Measurements from ENCODE around the gene OSBPL10. TPM values are rescaled to one million over a fixed set of nuclear protein-coding genes. Genes with fewer than 3 reads are reported as not detected.

OSBPL10 gene
- total and polyA plus RNA-seq, 7 donors = 2.3 to 77.7 (median 8.5) TPM

GRCh38 chr3:31926543-31926942 is 54.5 kb downstream of the OSBPL10 start:
- no peak for DNase-seq
- intact Hi-C loops (cut with DNase I) = no loop called here
- H3K27ac ChIP-seq = no peak overlapping the region
- no peaks in the 10 kb centered on the region for H3K36me3 ChIP-seq
- H3K4me3 ChIP-seq = no peak overlapping the region
- H3K9me3 ChIP-seq = no peaks in the 10 kb centered on the region
- 95 to 97% methylated on average over 4 of the region's 4 CpGs for WGBS, 2 donors
- H3K4me1 ChIP-seq = peaks cover 0 to 6% (median 0%) of the 10 kb centered on the region in 4 donors
- no peaks in the 10 kb centered on the region for H3K27me3 ChIP-seq
- TF ChIP-seq CTCF (IDR thresholded peaks at IDR 0.05) = no peak
- no peak for TF ChIP-seq EP300 (IDR thresholded peaks at IDR 0.05)
- no peak for TF ChIP-seq POLR2A (IDR thresholded peaks at IDR 0.05)
- TF ChIP-seq POLR2AphosphoS5 (IDR thresholded peaks at IDR 0.05) = no peak

DNA sequence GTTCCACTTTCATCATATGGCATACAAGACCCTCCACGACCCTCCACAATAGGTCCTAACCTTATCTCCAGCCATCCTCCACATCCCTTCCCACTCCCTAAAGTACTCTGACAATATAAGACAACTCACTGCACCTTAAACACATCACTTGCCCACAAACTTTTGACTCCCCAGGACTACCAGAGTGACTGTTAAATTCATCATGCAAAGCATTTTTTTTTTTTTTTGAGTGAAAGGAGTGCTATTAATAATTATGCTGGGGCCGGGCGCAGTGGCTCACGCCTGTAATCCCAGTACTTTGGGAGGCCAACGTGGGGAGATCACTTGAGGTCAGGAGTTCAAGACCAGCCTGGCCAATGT is 55.8 kb downstream of the OSBPL10 start:
- Histone ChIP-seq H3K27me3 (no peaks in the 10 kb centered on the region), H3K27ac (no peak overlapping the region), H3K4me3 (no peak overlapping the region), H3K9me3 (peaks cover 4% of the 10 kb centered on the region in 4 donors), H3K4me1 (peaks cover 0 to 6% (median 0%) of the 10 kb centered on the region in 4 donors), H3K36me3 (no peaks in the 10 kb centered on the region)
- intact Hi-C loops (cut with DNase I) = no loop called here
- WGBS, 2 donors = 86 to 87% methylated on average over 5 of the region's 5 CpGs
- no peak for DNase-seq
- TF ChIP-seq CTCF (IDR thresholded peaks at IDR 0.05) (no peak), EP300 (IDR thresholded peaks at IDR 0.05) (no peak), POLR2AphosphoS5 (IDR thresholded peaks at IDR 0.05) (no peak), POLR2A (IDR thresholded peaks at IDR 0.05) (no peak)

GRCh38 chr3:31924610-31925270 is 56.3 kb downstream of the OSBPL10 start:
- DNase-seq = no peak
- Histone ChIP-seq H3K27me3 (no peaks in the 10 kb centered on the region), H3K4me3 (no peak overlapping the region), H3K27ac (no peak overlapping the region), H3K9me3 (peaks cover 4 to 9% (median 5%) of the 10 kb centered on the region in 4 donors), H3K36me3 (no peaks in the 10 kb centered on the region), H3K4me1 (peaks cover 0 to 6% (median 0%) of the 10 kb centered on the region in 4 donors)
- intact Hi-C loops (cut with DNase I) = no loop called here
- 87 to 93% methylated on average over 2 of the region's 2 CpGs for WGBS, 2 donors
- no peak for TF ChIP-seq CTCF (IDR thresholded peaks at IDR 0.05)
- TF ChIP-seq EP300 (IDR thresholded peaks at IDR 0.05) = no peak
- no peak for TF ChIP-seq POLR2A (IDR thresholded peaks at IDR 0.05)

GRCh38 chr3:31922962-31923361 is 58.1 kb downstream of the OSBPL10 start:
- Histone ChIP-seq H3K4me1 (peaks cover 0 to 6% (median 0%) of the 10 kb centered on the region in 4 donors), H3K9me3 (peaks cover 4 to 9% (median 5%) of the 10 kb centered on the region in 4 donors), H3K27ac (no peak overlapping the region), H3K4me3 (no peak overlapping the region), H3K27me3 (no peaks in the 10 kb centered on the region), H3K36me3 (no peaks in the 10 kb centered on the region)
- TF ChIP-seq CTCF (IDR thresholded peaks at IDR 0.05) = no peak
- TF ChIP-seq POLR2AphosphoS5 (IDR thresholded peaks at IDR 0.05) = no peak
- TF ChIP-seq EP300 (IDR thresholded peaks at IDR 0.05) = no peak
- no peak for TF ChIP-seq POLR2A (IDR thresholded peaks at IDR 0.05)
- intact Hi-C loops (cut with DNase I) = no loop called here
- DNase-seq = no peak
- 7 to 42% methylated on average over 1 of the region's 1 CpG for WGBS, 2 donors

GRCh38 chr3:31921837-31922236 is 59.2 kb downstream of the OSBPL10 start:
- Histone ChIP-seq H3K27me3 (no peaks in the 10 kb centered on the region), H3K9me3 (peaks cover 4 to 9% (median 5%) of the 10 kb centered on the region in 4 donors), H3K4me3 (no peak overlapping the region), H3K4me1 (peaks cover 0 to 6% (median 0%) of the 10 kb centered on the region in 4 donors), H3K27ac (no peak overlapping the region), H3K36me3 (no peaks in the 10 kb centered on the region)
- intact Hi-C loops (cut with DNase I) = no loop called here
- no peak for TF ChIP-seq POLR2AphosphoS5 (IDR thresholded peaks at IDR 0.05)
- no peak for TF ChIP-seq POLR2A (IDR thresholded peaks at IDR 0.05)
- TF ChIP-seq CTCF (IDR thresholded peaks at IDR 0.05) = no peak
- no peak for TF ChIP-seq EP300 (IDR thresholded peaks at IDR 0.05)
- no peak for DNase-seq
- WGBS, 2 donors = 84 to 96% methylated on average over 4 of the region's 4 CpGs
